HCT116 (cell line): ENCODE data around the gene ARHGEF10L. TPM values are rescaled to one million over a fixed set of nuclear protein-coding genes. Genes with fewer than 3 reads are reported as not detected.

Experiments
- ATAC-seq: fragments of 200-7000 bp; cut with Tn5 transposase; 2 replicates; pipeline ENCODE4 v1.9.1; 2020; ENCODE audit warnings: mild to moderate bottlenecking, moderate library complexity
- BruUV-seq: library from RNA; stranded (reverse); fragments of 400-500 nt; replicated peaks from 2 replicates; lab custom pipeline; 2021; lab: Mats Ljungman, UMichigan
- CTCF ChIA-PET: fragments of 300-600 bp; sonication (Branson Sonifier 250); formaldehyde crosslinking; loops from one replicate; lab custom pipeline; 2021; ENCODE audit warnings: antibody characterized with exemption; lab: Charles Lee
- POLR2A ChIA-PET: fragments of 300-600, 350-600 bp; sonication (Branson Sonifier 250); formaldehyde crosslinking; loops from one replicate; lab custom pipeline; 2021; ENCODE audit warnings: antibody characterized with exemption; lab: Charles Lee
- RAD21 ChIA-PET, 2 experiments: fragments of 300-600 bp; sonication (Branson Sonifier 250); formaldehyde crosslinking; loops; one replicate each; lab custom pipeline; 2023; ENCODE audit warnings: low total read pairs in 2 of 2; ENCODE audit not compliant: uncharacterized antibody in 2 of 2, unreplicated experiment in 2 of 2, low non-redundant PET in 1 of 2; lab: Charles Lee
- DNase-seq: peaks from one replicate; pipeline ENCODE4 v3.0.0-alpha.2; 2010; ENCODE audit warnings: low read depth, low spot score
- H2AFZ ChIP-seq: fragments of 200-600 bp; shearing (Covaris generic), sonication (generic); 2 replicates; pipeline ENCODE4 v1.6.1; 2017; ENCODE audit warnings: low read depth, mixed run types, mixed read lengths, antibody characterized with exemption, low read length; ENCODE audit not compliant: poor library complexity, severe bottlenecking
- H3K27ac ChIP-seq: 2 replicates; pipeline ENCODE4 v1.5.1; 2012; ENCODE audit warnings: low read depth, low read length
- H3K27me3 ChIP-seq: fragments of 200-600 bp; sonication (generic); 2 replicates; pipeline ENCODE4 v1.6.1; 2016; ENCODE audit warnings: mixed run types, low read length, mixed read lengths; ENCODE audit not compliant: insufficient read depth
- H3K36me3 ChIP-seq, 2 experiments: fragments of 200-500 bp in 1 of 2; fragments of 200-600 bp in 1 of 2; sonication (Bioruptor generic) in 1 of 2; sonication (generic) in 1 of 2; 2 replicates each; pipeline versions ENCODE4 v1.5.1 to v1.6.1; 2014 to 2016; ENCODE audit warnings: low read length in 2 of 2, inconsistent platforms in 1 of 2, mixed read lengths in 1 of 2, mixed run types in 1 of 2; ENCODE audit not compliant: insufficient read depth in 2 of 2, control insufficient read depth in 1 of 2
- H3K4me1 ChIP-seq, 2 experiments: fragments of 200-600 bp in 1 of 2; sonication (generic) in 1 of 2; 2 replicates each; pipeline versions ENCODE4 v1.5.1 to v1.6.1; 2012 to 2017; ENCODE audit warnings: low read length in 2 of 2, inconsistent platforms in 1 of 2, mild to moderate bottlenecking in 1 of 2, mixed read lengths in 1 of 2, mixed run types in 1 of 2, moderate library complexity in 1 of 2; ENCODE audit not compliant: insufficient read depth in 2 of 2, control insufficient read depth in 1 of 2
- H3K4me2 ChIP-seq: fragments of 200-600 bp; sonication (generic); 2 replicates; pipeline ENCODE4 v1.6.1; 2017; ENCODE audit warnings: mixed run types, low read length, mixed read lengths
- H3K4me3 ChIP-seq, 2 experiments: fragments of 200-600 bp in 1 of 2; sonication (generic) in 1 of 2; replicated peaks in 1 of 2; 2 replicates each; pipeline ENCODE4 v1.5.1; 2011 to 2016; ENCODE audit warnings: low read length in 2 of 2, control low read depth in 1 of 2, low read depth in 1 of 2, mild to moderate bottlenecking in 1 of 2, mixed read lengths in 1 of 2, mixed run types in 1 of 2
- H3K79me2 ChIP-seq: fragments of 200-600 bp; sonication (generic); 2 replicates; pipeline ENCODE4 v1.6.1; 2017; ENCODE audit warnings: mild to moderate bottlenecking, mixed run types, low read length, moderate library complexity, mixed read lengths; ENCODE audit not compliant: insufficient read depth
- H3K9ac ChIP-seq: fragments of 200-600 bp; sonication (generic); 2 replicates; pipeline ENCODE4 v1.6.1; 2016; ENCODE audit warnings: low read length, mixed read lengths
- H3K9me2 ChIP-seq: fragments of 200-600 bp; sonication (generic), shearing (Covaris generic); 2 replicates; pipeline ENCODE4 v1.6.1; 2017; ENCODE audit warnings: mixed run types, mild to moderate bottlenecking, moderate library complexity; ENCODE audit not compliant: insufficient read depth
- H3K9me3 ChIP-seq, 2 experiments: fragments of 200-500 bp in 1 of 2; fragments of 200-600 bp in 1 of 2; sonication (Bioruptor generic) in 1 of 2; sonication (generic) in 1 of 2; 2 replicates each; pipeline ENCODE4 v1.6.1; 2014 to 2017; ENCODE audit warnings: low read length in 2 of 2, mixed read lengths in 2 of 2, inconsistent platforms in 1 of 2, low read depth in 1 of 2, mild to moderate bottlenecking in 1 of 2, mixed run types in 1 of 2, moderate library complexity in 1 of 2; ENCODE audit not compliant: control insufficient read depth in 1 of 2, insufficient read depth in 1 of 2
- H4K20me1 ChIP-seq: fragments of 200-600 bp; sonication (generic), shearing (Covaris generic); 2 replicates; pipeline ENCODE4 v1.6.1; 2017; ENCODE audit warnings: mixed run types, mild to moderate bottlenecking, moderate library complexity; ENCODE audit not compliant: insufficient read depth
- CBX3 ChIP-seq: IDR thresholded peaks from 2 replicates; pipeline ENCODE4 v1.6.1; 2012; ENCODE audit warnings: low read depth
- CEBPB ChIP-seq: IDR thresholded peaks from 2 replicates; pipeline ENCODE4 v1.6.1; 2012; ENCODE audit warnings: low read depth
- EGR1 ChIP-seq: IDR thresholded peaks from 2 replicates; pipeline ENCODE4 v1.6.1; 2012; ENCODE audit warnings: low read depth
- EZH2 ChIP-seq: fragments of 200-600 bp; sonication (generic); IDR thresholded peaks from 2 replicates; pipeline ENCODE4 v1.6.1; 2017; ENCODE audit warnings: antibody characterized with exemption, mixed run types
- FOSL1 ChIP-seq: IDR thresholded peaks from 2 replicates; pipeline ENCODE4 v1.6.1; 2012; ENCODE audit warnings: low read depth
- JUND ChIP-seq: IDR thresholded peaks from 2 replicates; pipeline ENCODE4 v1.6.1; 2012
- MAX ChIP-seq: IDR thresholded peaks from 2 replicates; pipeline ENCODE4 v1.6.1; 2012
- POLR2A ChIP-seq: IDR thresholded peaks from 2 replicates; pipeline ENCODE4 v1.7.0; 2011; ENCODE audit warnings: borderline replicate concordance; ENCODE audit not compliant: insufficient read depth, insufficient read length; ENCODE audit errors: extremely low read depth
- POLR2AphosphoS5 ChIP-seq: IDR thresholded peaks from 2 replicates; pipeline ENCODE4 v1.6.1; 2011; ENCODE audit warnings: mild to moderate bottlenecking, low read depth, low read length, moderate library complexity
- RAD21 ChIP-seq: IDR thresholded peaks from 2 replicates; pipeline ENCODE4 v1.6.1; 2012; ENCODE audit warnings: low read depth, mild to moderate bottlenecking
- REST ChIP-seq: IDR thresholded peaks from 2 replicates; pipeline ENCODE4 v1.6.1; 2012; ENCODE audit warnings: low read depth
- SIN3A ChIP-seq: IDR thresholded peaks from 2 replicates; pipeline ENCODE4 v1.6.1; 2012; ENCODE audit warnings: low read depth
- SP1 ChIP-seq: IDR thresholded peaks from 2 replicates; pipeline ENCODE4 v1.6.1; 2012; ENCODE audit warnings: low read depth
- SRF ChIP-seq: IDR thresholded peaks from 2 replicates; pipeline ENCODE4 v1.6.1; 2012; ENCODE audit warnings: low read depth
- TCF7L2 ChIP-seq: IDR thresholded peaks from 2 replicates; pipeline ENCODE4 v1.7.0; 2011; ENCODE audit warnings: borderline replicate concordance, inconsistent platforms; ENCODE audit not compliant: insufficient read depth, insufficient read length; ENCODE audit errors: extremely low read depth
- YY1 ChIP-seq: IDR thresholded peaks from 2 replicates; pipeline ENCODE4 v1.6.1; 2011; ENCODE audit warnings: low read length, low read depth, moderate library complexity, mild to moderate bottlenecking; ENCODE audit not compliant: insufficient replicate concordance; ENCODE audit errors: extremely low read depth
- ZFX ChIP-seq: fragments of 450-650 bp; IDR thresholded peaks from 2 replicates; pipeline ENCODE4 v1.6.1; 2017
- intact Hi-C: fragments of 100-400 bp; cut with micrococcal nuclease; formaldehyde crosslinking; loops from 2 replicates; pipeline ENCODE4 v1.10.0; 2022
- total RNA-seq: library from RNA; stranded (reverse); gene quantifications from one replicate; pipeline ENCODE4 v1.2.1, GENCODE V29; 2021; ENCODE audit not compliant: unreplicated experiment
- TF ChIP-seq, protein P1 (sequence below): IDR thresholded peaks from 2 replicates; pipeline ENCODE4 v1.6.1; 2011; ENCODE audit warnings: mild to moderate bottlenecking, low read length, moderate library complexity; ENCODE audit not compliant: insufficient replicate concordance; ENCODE audit errors: extremely low read depth
- TF ChIP-seq, protein P2 (sequence below), 3 experiments: fragments of 200-600 bp in 1 of 3; sonication (generic) in 1 of 3; IDR thresholded peaks in 2 of 3; conservative IDR thresholded peaks in 1 of 3; 2 replicates each; pipeline ENCODE4 v1.5.1; 2012 to 2017; ENCODE audit warnings: low read depth in 2 of 3, low read length in 2 of 3, antibody characterized with exemption in 1 of 3, borderline replicate concordance in 1 of 3, control low read depth in 1 of 3, mild to moderate bottlenecking in 1 of 3, mixed read lengths in 1 of 3, mixed run types in 1 of 3, moderate library complexity in 1 of 3; ENCODE audit not compliant: insufficient read depth in 1 of 3

Gene ARHGEF10L
- total RNA-seq, 1 experiment from 2014 or later = 14.7 TPM

GRCh38 chr1:17498214-17498613 lies 41.3 kb upstream of the ARHGEF10L start:
- Histone ChIP-seq H3K4me1 (peaks cover 5 to 29% of the 10 kb centered on the region in 2 experiments; a peak in 3 of 4 replicates), H3K79me2 (no peaks in the 10 kb centered on the region), H3K9ac (no peak overlapping the region), H3K27me3 (no peaks in the 10 kb centered on the region), H2AFZ (no peak overlapping the region), H4K20me1 (no peaks in the 10 kb centered on the region), H3K4me3 (no peak overlapping the region), H3K36me3 (no peaks in the 10 kb centered on the region), H3K9me2 (no peaks in the 10 kb centered on the region), H3K4me2 (no peak overlapping the region), H3K27ac (no peak overlapping the region), H3K9me3 (no peaks in the 10 kb centered on the region)
- no peak for TF ChIP-seq SIN3A
- TF ChIP-seq YY1 = no peak
- no peak for TF ChIP-seq ZFX
- TF ChIP-seq JUND = no peak
- no peak for TF ChIP-seq FOSL1
- TF ChIP-seq EGR1 = no peak
- TF ChIP-seq SRF = no peak
- TF ChIP-seq EZH2 = no peak
- no peak for TF ChIP-seq REST
- no peak for TF ChIP-seq POLR2A
- TF ChIP-seq, protein P1, sequence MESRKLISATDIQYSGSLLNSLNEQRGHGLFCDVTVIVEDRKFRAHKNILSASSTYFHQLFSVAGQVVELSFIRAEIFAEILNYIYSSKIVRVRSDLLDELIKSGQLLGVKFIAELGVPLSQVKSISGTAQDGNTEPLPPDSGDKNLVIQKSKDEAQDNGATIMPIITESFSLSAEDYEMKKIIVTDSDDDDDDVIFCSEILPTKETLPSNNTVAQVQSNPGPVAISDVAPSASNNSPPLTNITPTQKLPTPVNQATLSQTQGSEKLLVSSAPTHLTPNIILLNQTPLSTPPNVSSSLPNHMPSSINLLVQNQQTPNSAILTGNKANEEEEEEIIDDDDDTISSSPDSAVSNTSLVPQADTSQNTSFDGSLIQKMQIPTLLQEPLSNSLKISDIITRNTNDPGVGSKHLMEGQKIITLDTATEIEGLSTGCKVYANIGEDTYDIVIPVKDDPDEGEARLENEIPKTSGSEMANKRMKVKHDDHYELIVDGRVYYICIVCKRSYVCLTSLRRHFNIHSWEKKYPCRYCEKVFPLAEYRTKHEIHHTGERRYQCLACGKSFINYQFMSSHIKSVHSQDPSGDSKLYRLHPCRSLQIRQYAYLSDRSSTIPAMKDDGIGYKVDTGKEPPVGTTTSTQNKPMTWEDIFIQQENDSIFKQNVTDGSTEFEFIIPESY = no peak
- TF ChIP-seq TCF7L2 = no peak
- no peak for TF ChIP-seq RAD21
- TF ChIP-seq MAX = no peak
- TF ChIP-seq CBX3 = no peak
- no peak for TF ChIP-seq CEBPB
- TF ChIP-seq, protein P2, sequence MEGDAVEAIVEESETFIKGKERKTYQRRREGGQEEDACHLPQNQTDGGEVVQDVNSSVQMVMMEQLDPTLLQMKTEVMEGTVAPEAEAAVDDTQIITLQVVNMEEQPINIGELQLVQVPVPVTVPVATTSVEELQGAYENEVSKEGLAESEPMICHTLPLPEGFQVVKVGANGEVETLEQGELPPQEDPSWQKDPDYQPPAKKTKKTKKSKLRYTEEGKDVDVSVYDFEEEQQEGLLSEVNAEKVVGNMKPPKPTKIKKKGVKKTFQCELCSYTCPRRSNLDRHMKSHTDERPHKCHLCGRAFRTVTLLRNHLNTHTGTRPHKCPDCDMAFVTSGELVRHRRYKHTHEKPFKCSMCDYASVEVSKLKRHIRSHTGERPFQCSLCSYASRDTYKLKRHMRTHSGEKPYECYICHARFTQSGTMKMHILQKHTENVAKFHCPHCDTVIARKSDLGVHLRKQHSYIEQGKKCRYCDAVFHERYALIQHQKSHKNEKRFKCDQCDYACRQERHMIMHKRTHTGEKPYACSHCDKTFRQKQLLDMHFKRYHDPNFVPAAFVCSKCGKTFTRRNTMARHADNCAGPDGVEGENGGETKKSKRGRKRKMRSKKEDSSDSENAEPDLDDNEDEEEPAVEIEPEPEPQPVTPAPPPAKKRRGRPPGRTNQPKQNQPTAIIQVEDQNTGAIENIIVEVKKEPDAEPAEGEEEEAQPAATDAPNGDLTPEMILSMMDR (IDR thresholded peaks at IDR 0.05 in 2 of 3, conservative IDR thresholded peaks at IDR 0.05 in 1 of 3; ENCODE audit: borderline replicate concordance in 1 of 3, insufficient read depth in 1 of 3, low read depth in 2 of 3, low read length in 2 of 3) = no peak
- no peak for TF ChIP-seq SP1
- no peak for TF ChIP-seq POLR2AphosphoS5
- ChIA-PET POLR2A (no interaction called here), CTCF (interaction anchor here (2.3 kb wide), 1 partner anchor 109 kb away, joined by 11 read pairs; no protein-coding TSS in a partner anchor), RAD21 (no interaction called here)
- BruUV-seq = no TSS peak
- DNase-seq = no peak
- no peak for ATAC-seq
- intact Hi-C loops = loop anchor here (10.0 kb wide), 1 partner anchor 1077 kb away; no protein-coding TSS in a partner anchor
